Mucosa of stomach (tissue), 1 donor: ENCODE data around the gene CREB3L1.

Experiments
- H3K27me3 ChIP-seq: one replicate; pipeline ENCODE4 v1.7.0; 2013; ENCODE audit warnings: mild to moderate bottlenecking, low read length; ENCODE audit not compliant: control insufficient read depth, insufficient read depth
- H3K36me3 ChIP-seq: one replicate; pipeline ENCODE4 v1.7.0; 2013; ENCODE audit warnings: low read length; ENCODE audit not compliant: control insufficient read depth, insufficient read depth
- H3K4me1 ChIP-seq: one replicate; pipeline ENCODE4 v1.7.0; 2013; ENCODE audit warnings: mild to moderate bottlenecking, low read length; ENCODE audit not compliant: control insufficient read depth, insufficient read depth
- H3K4me3 ChIP-seq: one replicate; pipeline ENCODE4 v1.7.0; 2013; ENCODE audit warnings: low read length
- H3K9ac ChIP-seq: one replicate; pipeline ENCODE4 v1.7.0; 2013; ENCODE audit warnings: mild to moderate bottlenecking, low read length, moderate library complexity
- H3K9me3 ChIP-seq: one replicate; pipeline ENCODE4 v1.7.0; 2013; ENCODE audit warnings: mild to moderate bottlenecking, low read length, moderate library complexity; ENCODE audit not compliant: control insufficient read depth
- donor health status: Pancreatic carcinoma.

Gene CREB3L1, protein sequence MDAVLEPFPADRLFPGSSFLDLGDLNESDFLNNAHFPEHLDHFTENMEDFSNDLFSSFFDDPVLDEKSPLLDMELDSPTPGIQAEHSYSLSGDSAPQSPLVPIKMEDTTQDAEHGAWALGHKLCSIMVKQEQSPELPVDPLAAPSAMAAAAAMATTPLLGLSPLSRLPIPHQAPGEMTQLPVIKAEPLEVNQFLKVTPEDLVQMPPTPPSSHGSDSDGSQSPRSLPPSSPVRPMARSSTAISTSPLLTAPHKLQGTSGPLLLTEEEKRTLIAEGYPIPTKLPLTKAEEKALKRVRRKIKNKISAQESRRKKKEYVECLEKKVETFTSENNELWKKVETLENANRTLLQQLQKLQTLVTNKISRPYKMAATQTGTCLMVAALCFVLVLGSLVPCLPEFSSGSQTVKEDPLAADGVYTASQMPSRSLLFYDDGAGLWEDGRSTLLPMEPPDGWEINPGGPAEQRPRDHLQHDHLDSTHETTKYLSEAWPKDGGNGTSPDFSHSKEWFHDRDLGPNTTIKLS

DNA sequence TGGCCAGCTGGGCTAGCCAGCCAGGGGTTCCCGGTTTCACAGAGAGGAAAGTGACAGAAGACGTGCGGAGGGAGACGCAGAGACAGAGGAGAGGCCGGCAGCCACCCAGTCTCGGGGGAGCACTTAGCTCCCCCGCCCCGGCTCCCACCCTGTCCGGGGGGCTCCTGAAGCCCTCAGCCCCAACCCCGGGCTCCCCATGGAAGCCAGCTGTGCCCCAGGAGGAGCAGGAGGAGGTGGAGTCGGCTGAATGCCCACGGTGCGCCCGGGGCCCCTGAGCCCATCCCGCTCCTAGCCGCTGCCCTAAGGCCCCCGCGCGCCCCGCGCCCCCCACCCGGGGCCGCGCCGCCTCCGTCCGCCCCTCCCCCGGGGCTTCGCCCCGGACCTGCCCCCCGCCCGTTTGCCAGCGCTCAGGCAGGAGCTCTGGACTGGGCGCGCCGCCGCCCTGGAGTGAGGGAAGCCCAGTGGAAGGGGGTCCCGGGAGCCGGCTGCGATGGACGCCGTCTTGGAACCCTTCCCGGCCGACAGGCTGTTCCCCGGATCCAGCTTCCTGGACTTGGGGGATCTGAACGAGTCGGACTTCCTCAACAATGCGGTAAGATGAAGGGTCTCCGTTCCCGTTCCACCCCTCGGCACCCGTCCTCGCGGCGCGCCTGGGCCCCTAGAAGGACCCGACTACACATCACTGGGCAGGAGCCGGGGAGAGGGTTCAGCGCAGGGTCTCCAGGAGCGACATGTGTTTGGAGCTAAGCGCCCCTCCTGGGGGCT is at the start of gene CREB3L1:
Gene CREB3L1, plus strand, starts transcription at position 41 of the 765 bp plus-strand sequence. Its CDS starts 450 bp downstream, at position 491.
- Histone ChIP-seq H3K9ac (peak within 1 kb of the TSS; percentile 94), H3K4me3 (peak within 1 kb of the TSS; percentile 69), H3K9me3 (no peaks in the 10 kb centered on the region), H3K36me3 (peaks cover 4% of the 10 kb centered on the region), H3K27me3 (no peaks in the 10 kb centered on the region), H3K4me1 (peaks cover 72% of the 10 kb centered on the region)

- Histone ChIP-seq H3K4me1 (no peaks in the 10 kb centered on the region), H3K36me3 (no peaks in the 10 kb centered on the region), H3K9me3 (no peaks in the 10 kb centered on the region), H3K27me3 (peaks cover 5% of the 10 kb centered on the region), H3K4me3 (no peak overlapping the region), H3K9ac (no peak overlapping the region)
Observed at GRCh38 chr11:46229230-46229629, 48.2 kb upstream of the CREB3L1 start.

- no peak overlapping the region for H3K4me3 ChIP-seq
- H3K9me3 ChIP-seq = no peaks in the 10 kb centered on the region
- H3K36me3 ChIP-seq = no peaks in the 10 kb centered on the region
- no peak overlapping the region for H3K9ac ChIP-seq
- peaks cover 15% of the 10 kb centered on the region for H3K4me1 ChIP-seq
- peaks cover 26% of the 10 kb centered on the region for H3K27me3 ChIP-seq
Observed at GRCh38 chr11:46234311-46234710, 43.2 kb upstream of the CREB3L1 start.

DNA sequence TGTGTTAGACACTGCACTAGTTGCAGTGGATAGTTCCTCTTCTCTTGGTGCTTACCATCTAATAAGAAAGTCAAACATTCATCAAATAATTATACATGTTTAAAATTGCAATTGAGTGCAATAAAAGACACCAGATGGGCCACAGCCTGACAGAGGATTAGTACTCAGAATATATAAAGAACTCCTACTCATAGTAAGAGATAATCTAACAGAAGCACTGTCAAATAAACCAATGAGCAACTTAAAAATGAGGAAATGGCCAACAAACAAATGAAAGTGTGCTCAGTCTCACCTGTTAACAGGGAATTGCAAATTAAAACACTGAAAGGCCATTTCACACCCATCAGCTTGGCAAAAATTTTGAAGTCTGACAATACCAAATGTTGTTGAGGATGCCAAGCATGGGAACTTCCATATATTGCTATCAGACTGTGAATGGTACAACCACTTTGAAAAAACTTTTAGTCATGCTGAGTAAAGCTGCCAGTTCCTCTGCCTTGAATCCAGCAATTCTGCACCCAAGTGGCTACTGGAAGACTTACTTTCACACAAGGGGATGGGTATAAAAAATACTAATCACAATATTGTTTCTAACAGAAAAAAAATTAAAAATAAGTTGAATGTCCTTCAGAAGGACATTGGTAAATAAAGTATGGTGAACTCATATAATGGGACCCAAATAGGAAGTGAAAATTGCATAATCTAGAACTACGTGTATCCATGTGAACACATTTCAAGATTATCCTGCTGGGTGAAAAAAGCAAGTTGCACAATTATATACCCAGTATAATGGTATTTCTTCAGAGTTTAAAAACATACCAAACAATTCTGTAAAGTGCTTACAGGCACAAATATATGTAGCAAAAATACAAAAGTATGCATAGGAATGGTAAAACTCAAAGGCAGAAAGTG is 41.4 kb upstream of the CREB3L1 start:
- Histone ChIP-seq H3K36me3 (no peaks in the 10 kb centered on the region), H3K27me3 (peaks cover 26% of the 10 kb centered on the region), H3K4me1 (peaks cover 21% of the 10 kb centered on the region), H3K9me3 (no peaks in the 10 kb centered on the region), H3K4me3 (no peak overlapping the region), H3K9ac (no peak overlapping the region)

GRCh38 chr11:46236918-46237247 is 40.6 kb upstream of the CREB3L1 start:
- Histone ChIP-seq H3K9ac (no peak overlapping the region), H3K27me3 (peaks cover 26% of the 10 kb centered on the region), H3K4me3 (no peak overlapping the region), H3K4me1 (peaks cover 21% of the 10 kb centered on the region), H3K36me3 (no peaks in the 10 kb centered on the region), H3K9me3 (no peaks in the 10 kb centered on the region)

- no peak overlapping the region for H3K4me3 ChIP-seq
- no peaks in the 10 kb centered on the region for H3K36me3 ChIP-seq
- H3K9ac ChIP-seq = no peak overlapping the region
- no peaks in the 10 kb centered on the region for H3K9me3 ChIP-seq
- H3K27me3 ChIP-seq = peaks cover 26% of the 10 kb centered on the region
- H3K4me1 ChIP-seq = peaks cover 21% of the 10 kb centered on the region
Observed at GRCh38 chr11:46237248-46238077, 40.0 kb upstream of the CREB3L1 start.

GRCh38 chr11:46238078-46238966 is 39.1 kb upstream of the CREB3L1 start:
- Histone ChIP-seq H3K9ac (peak overlapping the region; percentile 16), H3K9me3 (no peaks in the 10 kb centered on the region), H3K4me3 (no peak overlapping the region), H3K27me3 (peaks cover 26% of the 10 kb centered on the region), H3K36me3 (no peaks in the 10 kb centered on the region), H3K4me1 (peaks cover 27% of the 10 kb centered on the region)

GRCh38 chr11:46238967-46239800 is 38.3 kb upstream of the CREB3L1 start:
- Histone ChIP-seq H3K9ac (peak overlapping the region; percentile 24), H3K4me1 (peaks cover 27% of the 10 kb centered on the region), H3K36me3 (no peaks in the 10 kb centered on the region), H3K27me3 (peaks cover 22% of the 10 kb centered on the region), H3K9me3 (no peaks in the 10 kb centered on the region), H3K4me3 (no peak overlapping the region)

- peaks cover 19% of the 10 kb centered on the region for H3K27me3 ChIP-seq
- H3K36me3 ChIP-seq = no peaks in the 10 kb centered on the region
- no peaks in the 10 kb centered on the region for H3K9me3 ChIP-seq
- H3K9ac ChIP-seq = peak overlapping the region; percentile 24
- peaks cover 27% of the 10 kb centered on the region for H3K4me1 ChIP-seq
- no peak overlapping the region for H3K4me3 ChIP-seq
Observed at GRCh38 chr11:46239801-46240061, 37.7 kb upstream of the CREB3L1 start.

DNA sequence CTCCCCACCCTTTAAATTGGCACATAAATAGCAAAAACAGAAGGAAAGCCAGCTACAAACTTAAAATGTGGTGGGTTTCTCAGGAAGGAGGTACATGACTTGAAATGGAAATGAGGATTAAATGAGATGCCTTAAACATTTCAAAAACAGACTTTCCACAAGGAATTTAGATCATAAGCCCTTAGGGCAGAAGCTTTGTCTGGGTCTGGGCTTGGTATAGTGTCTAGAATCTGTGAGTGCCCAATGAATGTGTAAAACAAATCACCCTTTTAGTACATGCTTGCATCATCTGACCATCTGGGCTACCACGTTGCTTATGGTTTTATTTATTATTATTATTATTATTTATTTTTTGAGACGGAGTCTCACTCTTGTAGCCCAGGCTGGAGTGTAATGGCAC is 37.1 kb upstream of the CREB3L1 start:
- Histone ChIP-seq H3K9me3 (no peaks in the 10 kb centered on the region), H3K9ac (no peak overlapping the region), H3K4me1 (peaks cover 27% of the 10 kb centered on the region), H3K4me3 (no peak overlapping the region), H3K36me3 (no peaks in the 10 kb centered on the region), H3K27me3 (peaks cover 19% of the 10 kb centered on the region)
